Activated CD8-positive, alpha-beta T cell treated with anti-CD3 and anti-CD28 coated beads for 36 hours (primary cell): ENCODE data around the gene STAC3. TPM values are rescaled to one million over a fixed set of nuclear protein-coding genes. Genes with fewer than 3 reads are reported as not detected.

Experiments used
- ATAC-seq: fragments of 200-7000 bp; cut with Tn5 transposase; one replicate; pipeline ENCODE4 v1.10.0; 2021; ENCODE audit warnings: mild to moderate bottlenecking, moderate library complexity
- CTCF ChIA-PET: fragments of 350-600 bp; sonication (Branson Sonifier 250); formaldehyde crosslinking; loops from one replicate; lab custom pipeline; 2021; ENCODE audit warnings: antibody characterized with exemption; lab: Charles Lee
- POLR2A ChIA-PET: fragments of 350-600 bp; sonication (Branson Sonifier 250); formaldehyde crosslinking; loops from one replicate; lab custom pipeline; 2021; ENCODE audit warnings: antibody characterized with exemption; lab: Charles Lee
- DNase-seq: peaks from one replicate; pipeline ENCODE4 v3.0.0-alpha.2; 2020
- H3K27ac Mint-ChIP-seq: one replicate; pipeline ENCODE4 v1.8.0; 2021; ENCODE audit warnings: mild to moderate bottlenecking, mixed read lengths
- H3K27me3 Mint-ChIP-seq: one replicate; pipeline ENCODE4 v1.8.0; 2021; ENCODE audit warnings: mixed read lengths
- H3K36me3 Mint-ChIP-seq: one replicate; pipeline ENCODE4 v1.8.0; 2021; ENCODE audit warnings: low read depth, mixed read lengths
- H3K4me1 Mint-ChIP-seq: one replicate; pipeline ENCODE4 v1.8.0; 2021; ENCODE audit warnings: low read depth, mixed read lengths
- H3K4me3 Mint-ChIP-seq: one replicate; pipeline ENCODE4 v1.8.0; 2021; ENCODE audit warnings: mild to moderate bottlenecking, moderate library complexity, mixed read lengths
- H3K9me3 Mint-ChIP-seq: one replicate; pipeline ENCODE4 v1.8.0; 2021; ENCODE audit warnings: mixed read lengths
- intact Hi-C: fragments of 100-400 bp; cut with micrococcal nuclease; formaldehyde crosslinking; loops from one replicate; pipeline ENCODE4 v1.10.0; 2022
- total RNA-seq, 2 experiments: library from RNA; stranded (reverse); gene quantifications; one replicate each; pipeline ENCODE4 v1.2.3, GENCODE V29; 2021
- TF ChIP-seq, protein P1 (sequence below): fragments of 200-600 bp; IDR thresholded peaks from one replicate; pipeline ENCODE4 v1.8.0; 2022; ENCODE audit warnings: antibody characterized with exemption, mild to moderate bottlenecking

STAC3 gene
- total RNA-seq, 2 experiments from 2014 or later: 1.7 to 2.1 TPM

DNA sequence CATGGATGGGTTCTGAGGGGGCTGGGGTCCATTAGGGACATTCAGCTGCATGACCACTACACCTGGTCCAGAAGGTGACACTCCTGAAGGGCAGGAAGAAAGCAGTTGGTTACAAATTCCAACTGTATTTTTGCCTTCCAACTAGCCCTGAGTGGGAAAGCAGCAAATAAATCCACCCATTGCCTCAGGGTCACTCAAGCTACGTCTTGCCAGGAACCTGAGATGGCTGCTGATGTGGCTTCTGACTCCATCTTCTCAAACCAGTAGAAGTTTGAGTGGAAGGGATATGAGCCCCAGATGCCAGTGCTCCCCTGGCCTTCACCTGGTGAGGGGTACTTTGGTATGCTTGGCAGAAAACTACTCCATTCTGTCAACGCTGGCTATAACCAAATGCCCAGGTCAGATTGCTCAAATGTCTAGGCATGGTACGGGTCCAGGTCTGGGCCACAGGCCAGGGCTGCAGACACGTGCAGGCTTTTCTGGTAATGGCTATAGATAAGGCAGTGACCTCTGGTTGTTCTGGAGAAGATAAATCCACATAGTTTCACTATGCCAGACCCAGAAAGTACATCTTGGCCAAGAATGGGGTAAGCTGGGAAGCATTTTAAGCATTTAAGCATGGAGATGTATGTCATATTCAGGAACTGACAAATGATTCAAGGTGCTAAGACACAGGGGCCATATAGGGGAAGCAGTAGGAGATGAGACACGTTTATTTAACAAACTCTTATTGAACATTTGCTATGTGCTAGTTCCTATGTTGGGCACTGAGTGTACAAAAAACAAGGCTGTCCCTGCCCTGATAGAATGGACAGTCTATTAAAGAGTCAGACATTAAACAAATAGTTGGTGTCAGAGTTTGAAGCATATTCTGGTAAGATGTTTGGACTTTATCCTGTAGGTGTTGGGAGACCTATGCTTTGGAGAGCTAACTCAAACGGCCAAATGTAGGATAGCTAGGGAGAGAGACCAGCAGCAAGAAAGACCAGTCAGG, 8.3 kb upstream of the STAC3 start:
- Mint-ChIP-seq H3K36me3 (peaks cover 14% of the 10 kb centered on the region), H3K27ac (no peak overlapping the region), H3K4me3 (no peak overlapping the region), H3K4me1 (peaks cover 4% of the 10 kb centered on the region), H3K9me3 (no peaks in the 10 kb centered on the region), H3K27me3 (no peaks in the 10 kb centered on the region)
- ChIA-PET CTCF (interaction anchor here (1.0 to 3.0 kb wide), 5 partner anchors 9 to 194 kb away, joined by 4 to 19 read pairs (median 5); no protein-coding TSS in a partner anchor), POLR2A (interaction anchor here (1.2 kb wide), 1 partner anchor 18 kb away, joined by 3 read pairs; no protein-coding TSS in a partner anchor)
- TF ChIP-seq, protein P1, sequence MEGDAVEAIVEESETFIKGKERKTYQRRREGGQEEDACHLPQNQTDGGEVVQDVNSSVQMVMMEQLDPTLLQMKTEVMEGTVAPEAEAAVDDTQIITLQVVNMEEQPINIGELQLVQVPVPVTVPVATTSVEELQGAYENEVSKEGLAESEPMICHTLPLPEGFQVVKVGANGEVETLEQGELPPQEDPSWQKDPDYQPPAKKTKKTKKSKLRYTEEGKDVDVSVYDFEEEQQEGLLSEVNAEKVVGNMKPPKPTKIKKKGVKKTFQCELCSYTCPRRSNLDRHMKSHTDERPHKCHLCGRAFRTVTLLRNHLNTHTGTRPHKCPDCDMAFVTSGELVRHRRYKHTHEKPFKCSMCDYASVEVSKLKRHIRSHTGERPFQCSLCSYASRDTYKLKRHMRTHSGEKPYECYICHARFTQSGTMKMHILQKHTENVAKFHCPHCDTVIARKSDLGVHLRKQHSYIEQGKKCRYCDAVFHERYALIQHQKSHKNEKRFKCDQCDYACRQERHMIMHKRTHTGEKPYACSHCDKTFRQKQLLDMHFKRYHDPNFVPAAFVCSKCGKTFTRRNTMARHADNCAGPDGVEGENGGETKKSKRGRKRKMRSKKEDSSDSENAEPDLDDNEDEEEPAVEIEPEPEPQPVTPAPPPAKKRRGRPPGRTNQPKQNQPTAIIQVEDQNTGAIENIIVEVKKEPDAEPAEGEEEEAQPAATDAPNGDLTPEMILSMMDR: no peak
- intact Hi-C loops: no loop called here
- no peak for ATAC-seq
- no peak for DNase-seq

DNA sequence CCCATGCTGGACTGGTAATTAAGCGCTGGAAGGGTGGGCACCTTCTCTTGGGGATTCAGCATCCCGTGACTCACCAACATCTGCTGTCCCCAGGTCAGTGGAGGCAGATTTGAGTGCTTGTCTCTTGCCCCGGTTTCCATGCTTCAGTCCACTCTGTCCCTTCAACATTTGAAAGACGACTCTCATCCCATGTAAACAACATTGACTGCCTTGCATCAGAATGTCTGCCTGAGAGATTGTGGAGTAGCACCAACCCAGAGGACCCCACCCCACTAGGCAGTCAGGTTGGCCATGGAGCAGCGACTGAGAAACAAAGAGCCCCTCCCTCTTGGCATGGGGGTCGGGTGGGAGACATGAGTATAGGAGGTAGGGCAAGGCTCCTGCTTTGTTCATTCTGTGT, 4.9 kb upstream of the STAC3 start:
- Mint-ChIP-seq H3K27me3 (no peaks in the 10 kb centered on the region), H3K9me3 (no peaks in the 10 kb centered on the region), H3K4me1 (no peaks in the 10 kb centered on the region), H3K36me3 (peaks cover 7% of the 10 kb centered on the region), H3K4me3 (no peak overlapping the region), H3K27ac (no peak overlapping the region)
- CTCF ChIA-PET: interaction anchor here (5.3 kb wide), 1 partner anchor 13 kb away, joined by 34 read pairs; no protein-coding TSS in a partner anchor
- DNase-seq: no peak
- intact Hi-C loops: no loop called here
- TF ChIP-seq, protein P1: no peak
- POLR2A ChIA-PET: interaction anchor here (0.9 kb wide), 1 partner anchor 9 kb away, joined by 3 read pairs; no protein-coding TSS in a partner anchor
- ATAC-seq: no peak

DNA sequence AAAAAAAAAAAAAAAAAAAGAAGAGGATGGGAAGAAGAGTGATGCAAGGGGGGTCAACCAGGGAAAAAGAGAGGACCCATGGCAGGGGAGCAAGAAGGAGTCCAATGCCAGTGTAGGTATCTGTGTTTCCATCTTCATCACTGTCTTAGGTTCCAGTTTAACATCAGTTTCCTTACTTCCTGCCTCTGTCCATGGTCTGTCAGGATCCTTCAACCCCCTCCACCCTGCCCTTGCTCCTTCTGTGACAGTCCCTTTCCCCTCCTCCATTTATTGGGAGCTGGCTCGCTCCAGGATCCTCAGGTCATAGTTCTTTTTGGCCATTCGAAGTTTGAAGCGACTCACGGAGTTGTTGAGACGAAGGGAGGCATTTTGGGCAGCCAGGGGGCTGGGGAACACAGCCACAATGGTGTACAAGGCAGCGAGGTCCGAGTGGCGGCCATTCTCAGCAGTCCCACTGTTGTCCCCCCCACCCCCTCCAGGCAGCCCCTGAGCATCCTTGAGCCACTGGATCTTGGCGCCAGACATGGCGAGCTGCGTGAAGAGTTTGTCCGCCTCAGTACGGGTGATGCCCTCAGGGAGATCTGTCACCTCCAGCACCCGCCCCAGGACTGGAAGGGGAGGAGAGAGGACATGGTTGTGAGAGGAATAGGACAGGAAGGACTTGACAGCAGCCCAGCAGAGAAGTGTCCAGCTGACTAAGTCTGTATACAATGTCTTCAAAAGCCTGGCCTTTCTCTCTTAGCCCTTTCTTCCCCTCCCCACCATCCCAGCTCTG, 3.7 kb upstream of the STAC3 start:
- H3K36me3 Mint-ChIP-seq: peaks cover 7% of the 10 kb centered on the region
- no peaks in the 10 kb centered on the region for H3K9me3 Mint-ChIP-seq
- H3K4me3 Mint-ChIP-seq: no peak overlapping the region
- no peaks in the 10 kb centered on the region for H3K27me3 Mint-ChIP-seq
- ChIA-PET POLR2A (no interaction called here), CTCF (interaction anchor here (0.9 to 5.3 kb wide), 3 partner anchors 10 to 41 kb away, joined by 3 to 34 read pairs (median 8); no protein-coding TSS in a partner anchor)
- DNase-seq (no peak), ATAC-seq (no peak)
- intact Hi-C loops: no loop called here
- H3K27ac Mint-ChIP-seq: no peak overlapping the region
- TF ChIP-seq, protein P1: no peak
- H3K4me1 Mint-ChIP-seq: no peaks in the 10 kb centered on the region

DNA sequence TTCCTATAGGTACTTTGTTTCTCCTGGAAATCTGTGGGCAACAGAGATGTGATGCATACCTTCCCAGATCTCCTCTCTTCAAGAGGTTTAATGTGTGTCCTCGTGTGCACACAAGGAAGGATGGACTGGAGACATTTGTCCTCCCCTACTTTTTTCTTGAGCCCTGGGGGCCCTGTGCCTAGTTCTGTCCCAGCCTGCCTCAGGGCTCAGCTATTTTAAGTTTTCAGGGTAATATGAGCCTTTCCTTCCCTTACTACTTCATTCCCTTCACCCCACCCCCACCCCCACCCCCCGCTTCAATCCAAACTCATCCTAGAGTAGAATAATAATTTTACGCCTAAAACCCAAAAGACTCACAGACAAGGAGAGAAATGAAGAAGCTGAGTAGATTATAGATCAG, 446 bp downstream of the STAC3 start:
- peaks cover 2% of the 10 kb centered on the region for H3K36me3 Mint-ChIP-seq
- intact Hi-C loops: no loop called here
- CTCF ChIA-PET: interaction anchor here (0.8 to 5.4 kb wide), 8 partner anchors 10 to 205 kb away, joined by 3 to 33 read pairs (median 5); no protein-coding TSS in a partner anchor
- DNase-seq (no peak), ATAC-seq (no peak)
- peaks cover 6% of the 10 kb centered on the region for H3K4me1 Mint-ChIP-seq
- H3K27ac Mint-ChIP-seq: no peak overlapping the region
- TF ChIP-seq, protein P1: no peak
- POLR2A ChIA-PET: interaction anchor here (3.1 kb wide), 1 partner anchor 21 kb away, joined by 8 read pairs; the partner anchor contains the start of gene SHMT2
- H3K4me3 Mint-ChIP-seq: no peak overlapping the region
- H3K27me3 Mint-ChIP-seq: no peaks in the 10 kb centered on the region
- H3K9me3 Mint-ChIP-seq: no peaks in the 10 kb centered on the region
